NCI-H748 (cell line): ENCODE data around the gene PPDPF.
A peak's percentile ranks its signal among the peaks of the same experiment; 100 is the strongest.

Source experiments
- DNase-seq: peaks from one replicate; lab custom pipeline; 2025; ENCODE audit not compliant: unreplicated experiment; lab: John Stamatoyannopoulos, UW

The PPDPF gene

GRCh38 chr20:63520504-63520933, at the start of gene PPDPF:
PPDPF (plus strand) TSS chr20:63520765; CDS start chr20:63521309, 544 bp downstream.
- DNase-seq, result peak; percentile 74

- peak; percentile 5 for DNase-seq
Measured at GRCh38 chr20:63471002-63471716, 49.4 kb upstream of the PPDPF start.

GRCh38 chr20:63471717-63471980, 48.9 kb upstream of the PPDPF start:
- DNase-seq, result peak; percentile 35

- peak; percentile 48 for DNase-seq
Measured at GRCh38 chr20:63471981-63472831, 48.4 kb upstream of the PPDPF start, which contains the start of gene KCNQ2. KCNQ2 (minus strand) TSS chr20:63472655; CDS start chr20:63472463, 192 bp downstream.

- DNase-seq, result no peak
Measured at GRCh38 chr20:63472862-63473390, 47.6 kb upstream of the PPDPF start.

GRCh38 chr20:63473555-63474449, 46.8 kb upstream of the PPDPF start:
- peak; percentile 8 for DNase-seq

GRCh38 chr20:63475209-63475608, 45.4 kb upstream of the PPDPF start:
- DNase-seq, result no peak

GRCh38 chr20:63477061-63477616, 43.4 kb upstream of the PPDPF start:
- no peak for DNase-seq

- no peak for DNase-seq
Measured at GRCh38 chr20:63477944-63478343, 42.6 kb upstream of the PPDPF start.

GRCh38 chr20:63478346-63479302, 41.9 kb upstream of the PPDPF start:
- no peak for DNase-seq

GRCh38 chr20:63479695-63480419, 40.7 kb upstream of the PPDPF start:
- peak; percentile 72 for DNase-seq

- no peak for DNase-seq
Measured at GRCh38 chr20:63481503-63481902, 39.1 kb upstream of the PPDPF start.

GRCh38 chr20:63482021-63482587, 38.5 kb upstream of the PPDPF start:
- DNase-seq, result no peak

GRCh38 chr20:63483834-63484233, 36.7 kb upstream of the PPDPF start:
- DNase-seq, result peak; percentile 13

GRCh38 chr20:63484236-63484635, 36.3 kb upstream of the PPDPF start:
- DNase-seq, result no peak

GRCh38 chr20:63484651-63485403, 35.7 kb upstream of the PPDPF start:
- no peak for DNase-seq

GRCh38 chr20:63486300-63486855, 34.2 kb upstream of the PPDPF start:
- no peak for DNase-seq
